Stimulated activated CD8-positive, alpha-beta memory T cell treated with anti-CD3 and anti-CD28 coated beads, Interleukin-2, amount 100 ng/mL, for 1 hour (primary cell): ENCODE measurements around the gene ZBTB12.
"Not testable (repeated sequence)": the region's sequence is repeated elsewhere in the genome, so short reads cannot be mapped to it uniquely, and the experiment has no call there.

ENCODE experiments used
- DNase-seq, 2 donors: peaks; one replicate each; pipeline ENCODE4 v3.0.0-alpha.2; 2020; ENCODE audit warnings: low read depth in 2 of 2

Gene ZBTB12

GRCh38 chr6:31922942-31923341 lies 21.1 kb upstream of the ZBTB12 start:
- no peak for DNase-seq

GRCh38 chr6:31920811-31921210 lies 18.9 kb upstream of the ZBTB12 start:
- no peak for DNase-seq

GRCh38 chr6:31919624-31920303 lies 17.9 kb upstream of the ZBTB12 start:
- DNase-seq = no peak

GRCh38 chr6:31918069-31918720 lies 16.3 kb upstream of the ZBTB12 start:
- DNase-seq = no peak

GRCh38 chr6:31915756-31916155 lies 13.9 kb upstream of the ZBTB12 start:
- no peak for DNase-seq

GRCh38 chr6:31915351-31915750 lies 13.5 kb upstream of the ZBTB12 start:
- no peak for DNase-seq

- no peak for DNase-seq
Measured at GRCh38 chr6:31911826-31912585, 10.1 kb upstream of the ZBTB12 start.

GRCh38 chr6:31909298-31909697 lies 7.4 kb upstream of the ZBTB12 start:
- DNase-seq = not testable (repeated sequence)

- no peak for DNase-seq
Measured at GRCh38 chr6:31908791-31909190, 6.9 kb upstream of the ZBTB12 start.

- not testable (repeated sequence) for DNase-seq
Measured at GRCh38 chr6:31908255-31908654, 6.4 kb upstream of the ZBTB12 start.

GRCh38 chr6:31907158-31907813 lies 5.4 kb upstream of the ZBTB12 start:
- DNase-seq = no peak

GRCh38 chr6:31906727-31907126 lies 4.8 kb upstream of the ZBTB12 start:
- not testable (repeated sequence) for DNase-seq

GRCh38 chr6:31906122-31906521 lies 4.2 kb upstream of the ZBTB12 start:
- DNase-seq = no peak

GRCh38 chr6:31905041-31905440 lies 3.2 kb upstream of the ZBTB12 start:
- DNase-seq = no peak

GRCh38 chr6:31903957-31904356 lies 2.1 kb upstream of the ZBTB12 start:
- DNase-seq = no peak

- DNase-seq = peak in 1 of 2 donors; percentile 48
Measured at GRCh38 chr6:31901415-31901952, 402 bp downstream of the ZBTB12 start.

GRCh38 chr6:31900917-31901414 lies 920 bp downstream of the ZBTB12 start:
- DNase-seq = no peak

- DNase-seq = no peak
Measured at GRCh38 chr6:31899882-31900722, 1.8 kb downstream of the ZBTB12 start.

- no peak for DNase-seq
Measured at GRCh38 chr6:31899215-31899614, 2.7 kb downstream of the ZBTB12 start.

- DNase-seq = no peak
Measured at GRCh38 chr6:31898383-31899011, 3.4 kb downstream of the ZBTB12 start.
